Esophagus squamous epithelium (tissue), 4 donors: Measurements from ENCODE around the gene NDUFA11. TPM values are rescaled to one million over a fixed set of nuclear protein-coding genes. Genes with fewer than 3 reads are reported as not detected.

Experiments
- total RNA-seq, 4 donors: library from RNA; depleted of rRNA; stranded (reverse); fragments of >200 nt; gene quantifications; one replicate each; pipeline ENCODE4 v1.1.0, GENCODE V29; 2016

Gene NDUFA11
- total RNA-seq, 4 donors from 2014 or later, result 204 to 277 (median 234) TPM

Other genes starting within 250 kb of the NDUFA11 start
- gene MICOS13, start 223.3 kb downstream of the NDUFA11 start, total RNA-seq, result 10 to 100 TPM; 34.0 to 76.3 (median 48.8) TPM
- gene HSD11B1L, start 222.8 kb downstream of the NDUFA11 start, total RNA-seq, result 1 to 10 TPM; 1.9 to 9.4 (median 8.3) TPM
- gene RPL36, start 213.5 kb downstream of the NDUFA11 start, total RNA-seq, result 1,000 to 10,000 TPM in 2 of 4 donors, 100 to 1,000 TPM in 2; 572 to 1,565 (median 1,059) TPM
- 10 to 100 TPM; 38.0 to 68.5 (median 51.2) TPM for gene LONP1, start 183.6 kb downstream of the NDUFA11 start, total RNA-seq
- under 1 TPM in 1 of 4 donors, not detected in 3; 0.19 TPM for gene CATSPERD, start 183.2 kb downstream of the NDUFA11 start, total RNA-seq
- 1 to 10 TPM; 1.3 to 5.0 (median 2.1) TPM for gene PRR22, start 119.0 kb downstream of the NDUFA11 start, total RNA-seq
- 10 to 100 TPM; 19.2 to 45.8 (median 39.4) TPM for gene DUS3L, start 112.6 kb downstream of the NDUFA11 start, total RNA-seq
- gene NRTN, start 98.7 kb downstream of the NDUFA11 start, total RNA-seq, result 1 to 10 TPM; 1.1 to 3.8 (median 1.4) TPM
- 100 to 1,000 TPM in 1 of 4 donors, 10 to 100 TPM in 3; 40.6 to 160 (median 68.9) TPM for gene FUT6, start 64.1 kb downstream of the NDUFA11 start, total RNA-seq
- 100 to 1,000 TPM in 2 of 4 donors, 10 to 100 TPM in 2; 51.7 to 145 (median 84.8) TPM for gene FUT3, start 52.3 kb downstream of the NDUFA11 start, total RNA-seq
- not detected for gene FUT5, start 33.2 kb downstream of the NDUFA11 start, total RNA-seq
- 1 to 10 TPM; 3.1 to 8.6 (median 5.6) TPM for gene VMAC, start 1.1 kb upstream of the NDUFA11 start, total RNA-seq
- 10 to 100 TPM in 2 of 4 donors, 1 to 10 TPM in 2; 3.3 to 13.7 (median 7.3) TPM for gene CAPS, start 10.5 kb upstream of the NDUFA11 start, total RNA-seq
- gene RANBP3, start 74.3 kb upstream of the NDUFA11 start, total RNA-seq, result 10 to 100 TPM; 38.0 to 77.8 (median 39.6) TPM
- gene RFX2, start 206.7 kb upstream of the NDUFA11 start, total RNA-seq, result 10 to 100 TPM in 1 of 4 donors, 1 to 10 TPM in 3; 5.2 to 21.4 (median 7.7) TPM
- under 1 TPM in 1 of 4 donors, not detected in 3; 0.38 TPM for gene ACSBG2, start 231.9 kb upstream of the NDUFA11 start, total RNA-seq